Neural cell (in vitro differentiated cells): Measurements from ENCODE around the gene RSPH1. TPM values are rescaled to one million over a fixed set of nuclear protein-coding genes. Genes with fewer than 3 reads are reported as not detected.

Source experiments
- H2AFZ ChIP-seq: fragments of 200-600, 300-800 bp; sonication (generic), shearing (Covaris generic); 2 replicates; pipeline ENCODE4 v1.6.0; 2014; ENCODE audit warnings: low read depth, mild to moderate bottlenecking, antibody characterized with exemption, low read length, moderate library complexity
- H3F3A ChIP-seq: fragments of 200-600 bp; shearing (Covaris generic); 2 replicates; pipeline ENCODE4 v1.6.1; 2016; ENCODE audit warnings: mild to moderate bottlenecking, moderate library complexity, mixed read lengths, antibody characterized with exemption, low read length; ENCODE audit not compliant: insufficient read depth, poor library complexity, severe bottlenecking
- H3K27ac ChIP-seq: fragments of 200-600, 300-800 bp; sonication (generic), shearing (Covaris generic); 2 replicates; pipeline ENCODE4 v1.5.1; 2014; ENCODE audit warnings: mild to moderate bottlenecking, low read length, moderate library complexity
- H3K27me3 ChIP-seq: fragments of 300-800, 200-600 bp; sonication (generic), shearing (Covaris generic); 2 replicates; pipeline ENCODE4 v1.6.0; 2014; ENCODE audit warnings: mild to moderate bottlenecking, low read depth, low read length, moderate library complexity; ENCODE audit not compliant: insufficient read depth
- H3K36me3 ChIP-seq: fragments of 300-800, 200-600 bp; sonication (generic), shearing (Covaris generic); 2 replicates; pipeline ENCODE4 v1.5.1; 2014; ENCODE audit warnings: mild to moderate bottlenecking, antibody characterized with exemption, low read length, moderate library complexity; ENCODE audit not compliant: insufficient read depth
- H3K4me2 ChIP-seq: fragments of 300-800, 200-600 bp; sonication (generic), shearing (Covaris generic); 2 replicates; pipeline ENCODE4 v1.6.0; 2014; ENCODE audit warnings: mild to moderate bottlenecking, low read length
- H3K4me3 ChIP-seq: fragments of 300-800, 200-600 bp; sonication (generic), shearing (Covaris generic); 2 replicates; pipeline ENCODE4 v1.5.1; 2014; ENCODE audit warnings: mild to moderate bottlenecking, low read length, moderate library complexity
- H3K79me2 ChIP-seq: fragments of 200-600 bp; shearing (Covaris generic); replicated peaks from 2 replicates; pipeline ENCODE4 v1.6.0; 2014; ENCODE audit warnings: mild to moderate bottlenecking, low read length, moderate library complexity; ENCODE audit not compliant: insufficient read depth
- H3K9ac ChIP-seq: fragments of 300-800, 200-600 bp; sonication (generic), shearing (Covaris generic); 2 replicates; pipeline ENCODE4 v1.6.1; 2016; ENCODE audit warnings: mild to moderate bottlenecking, low read length, mixed read lengths
- H3K9me2 ChIP-seq: fragments of 200-600 bp; shearing (Covaris generic); 2 replicates; pipeline ENCODE4 v1.6.1; 2016; ENCODE audit warnings: mild to moderate bottlenecking, low read length, mixed read lengths; ENCODE audit not compliant: insufficient read depth
- H3K9me3 ChIP-seq: fragments of 200-600, 300-800 bp; sonication (generic), shearing (Covaris generic); 2 replicates; pipeline ENCODE4 v1.6.1; 2016; ENCODE audit warnings: mild to moderate bottlenecking, mixed run types, low read length, moderate library complexity, mixed read lengths
- H4K20me1 ChIP-seq: fragments of 200-600 bp; shearing (Covaris generic); 2 replicates; pipeline ENCODE4 v1.6.1; 2016; ENCODE audit warnings: mild to moderate bottlenecking, mixed run types; ENCODE audit not compliant: insufficient read depth
- CTCF ChIP-seq: fragments of 450-650 bp; IDR thresholded peaks from 2 replicates; pipeline ENCODE4 v1.5.1; 2014; ENCODE audit warnings: antibody characterized with exemption, mild to moderate bottlenecking, moderate library complexity; ENCODE audit not compliant: poor library complexity, severe bottlenecking
- EP300 ChIP-seq: fragments of 450-650 bp; conservative IDR thresholded peaks from 2 replicates; pipeline ENCODE4 v1.6.1; 2014; ENCODE audit warnings: antibody characterized with exemption, mild to moderate bottlenecking, moderate library complexity; ENCODE audit not compliant: poor library complexity, severe bottlenecking
- EZH2 ChIP-seq: fragments of 200-600, 300-800 bp; shearing (Covaris generic), sonication (generic); IDR thresholded peaks from 2 replicates; pipeline ENCODE4 v1.6.1; 2014; ENCODE audit warnings: antibody characterized with exemption, low read length, borderline replicate concordance, mild to moderate bottlenecking; ENCODE audit not compliant: insufficient read depth, poor library complexity, severe bottlenecking
- MXI1 ChIP-seq: fragments of 450-650 bp; conservative IDR thresholded peaks from 2 replicates; pipeline ENCODE4 v1.6.1; 2014; ENCODE audit warnings: antibody characterized with exemption, mild to moderate bottlenecking; ENCODE audit not compliant: poor library complexity, severe bottlenecking
- POLR2AphosphoS5 ChIP-seq: IDR thresholded peaks from 2 replicates; pipeline ENCODE4 v1.6.1; 2012
- RAD21 ChIP-seq: fragments of 450-650 bp; conservative IDR thresholded peaks from 2 replicates; pipeline ENCODE4 v1.6.1; 2014; ENCODE audit warnings: antibody characterized with exemption, mild to moderate bottlenecking, moderate library complexity
- REST ChIP-seq: IDR thresholded peaks from 2 replicates; pipeline ENCODE4 v1.6.1; 2012; ENCODE audit warnings: borderline replicate concordance
- SMC3 ChIP-seq: fragments of 450-650 bp; conservative IDR thresholded peaks from 2 replicates; pipeline ENCODE4 v1.6.1; 2014; ENCODE audit warnings: antibody characterized with exemption, mild to moderate bottlenecking, moderate library complexity; ENCODE audit not compliant: poor library complexity
- TAF1 ChIP-seq: IDR thresholded peaks from 2 replicates; pipeline ENCODE4 v1.6.1; 2012; ENCODE audit warnings: low read depth
- polyA plus RNA-seq: library from polyadenylated mRNA; depleted of rRNA; stranded (reverse); fragments of >200 nt; gene quantifications from 2 replicates; pipeline ENCODE4 v1.2.3, GENCODE V29; 2014

RSPH1 gene
- polyA plus RNA-seq, 1 donor from 2014 or later = 1.3 TPM

GRCh38 chr21:42455196-42455595, 40.8 kb downstream of the RSPH1 start:
- no peaks in the 10 kb centered on the region for H3K9me3 ChIP-seq
- no peaks in the 10 kb centered on the region for H3K9me2 ChIP-seq
- no peaks in the 10 kb centered on the region for H3K79me2 ChIP-seq
- H3K4me2 ChIP-seq = no peak overlapping the region
- no peaks in the 10 kb centered on the region for H4K20me1 ChIP-seq
- H3K27ac ChIP-seq = no peak overlapping the region
- no peaks in the 10 kb centered on the region for H3K36me3 ChIP-seq
- no peak overlapping the region for H3K4me3 ChIP-seq
- TF ChIP-seq REST = no peak
- TF ChIP-seq CTCF = no peak
- no peak for TF ChIP-seq EZH2
- no peak for TF ChIP-seq POLR2AphosphoS5
- TF ChIP-seq TAF1 = no peak
- no peak for TF ChIP-seq SMC3
- TF ChIP-seq RAD21 = no peak
- no peak for TF ChIP-seq MXI1
- TF ChIP-seq EP300 = no peak
- no peaks in the 10 kb centered on the region for H3F3A ChIP-seq
- H3K9ac ChIP-seq = no peak overlapping the region
- no peaks in the 10 kb centered on the region for H3K27me3 ChIP-seq
- no peak overlapping the region for H2AFZ ChIP-seq

DNA sequence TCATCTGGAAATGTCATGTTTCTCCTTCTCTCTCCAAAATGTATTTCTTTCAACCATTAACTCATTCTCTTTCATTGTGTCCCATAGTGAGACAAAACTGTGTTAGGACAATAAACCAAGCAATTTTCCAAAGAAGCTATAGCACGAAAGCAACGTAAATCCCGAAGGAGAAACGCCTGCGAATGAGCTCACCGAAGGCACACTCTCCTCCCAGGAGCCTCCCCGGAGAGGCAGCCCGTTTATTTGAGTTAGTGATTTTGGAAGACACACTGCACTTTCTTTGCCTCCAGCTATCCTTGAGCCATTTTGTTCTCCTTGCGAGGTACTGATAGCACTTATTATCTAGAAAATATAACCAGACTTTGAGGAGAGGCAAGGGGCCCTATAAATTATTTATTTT, 41.2 kb downstream of the RSPH1 start:
- no peaks in the 10 kb centered on the region for H3K9me2 ChIP-seq
- H3K4me2 ChIP-seq = no peak overlapping the region
- no peaks in the 10 kb centered on the region for H4K20me1 ChIP-seq
- no peaks in the 10 kb centered on the region for H3F3A ChIP-seq
- H3K79me2 ChIP-seq = no peaks in the 10 kb centered on the region
- no peak overlapping the region for H3K9ac ChIP-seq
- no peak overlapping the region for H2AFZ ChIP-seq
- H3K27ac ChIP-seq = no peak overlapping the region
- H3K36me3 ChIP-seq = no peaks in the 10 kb centered on the region
- H3K27me3 ChIP-seq = no peaks in the 10 kb centered on the region
- no peak for TF ChIP-seq MXI1
- H3K4me3 ChIP-seq = no peak overlapping the region
- H3K9me3 ChIP-seq = no peaks in the 10 kb centered on the region

- H3K4me3 ChIP-seq = no peak overlapping the region
- H2AFZ ChIP-seq = no peak overlapping the region
- TF ChIP-seq RAD21 (no peak), SMC3 (no peak), EZH2 (no peak), TAF1 (no peak), CTCF (no peak), POLR2AphosphoS5 (no peak), MXI1 (no peak)
- no peaks in the 10 kb centered on the region for H3K79me2 ChIP-seq
- no peaks in the 10 kb centered on the region for H3K27me3 ChIP-seq
- peak overlapping the region; percentile 44 for H3K9ac ChIP-seq
- H3F3A ChIP-seq = no peaks in the 10 kb centered on the region
- no peak overlapping the region for H3K4me2 ChIP-seq
- H3K9me3 ChIP-seq = no peaks in the 10 kb centered on the region
- H3K36me3 ChIP-seq = no peaks in the 10 kb centered on the region
- H3K27ac ChIP-seq = peak overlapping the region; percentile 55
- H3K9me2 ChIP-seq = no peaks in the 10 kb centered on the region
- no peaks in the 10 kb centered on the region for H4K20me1 ChIP-seq
Observed at GRCh38 chr21:42453986-42454570, 41.9 kb downstream of the RSPH1 start.
